Suprapubic skin (tissue), 4 donors: ENCODE results near the gene DDX41.

ENCODE experiments used
- POLR2A ChIP-seq, 2 donors: fragments of 450-650 bp; IDR thresholded peaks; one replicate each; pipeline ENCODE4 v1.6.1; 2017; ENCODE audit warnings: antibody characterized with exemption in 2 of 2, mild to moderate bottlenecking in 2 of 2, moderate library complexity in 2 of 2
- POLR2AphosphoS5 ChIP-seq, 3 donors: sonication (generic); formaldehyde crosslinking; IDR thresholded peaks; one replicate each; pipeline ENCODE4 v1.6.1; 2017; ENCODE audit warnings: antibody characterized with exemption in 3 of 3

DNA sequence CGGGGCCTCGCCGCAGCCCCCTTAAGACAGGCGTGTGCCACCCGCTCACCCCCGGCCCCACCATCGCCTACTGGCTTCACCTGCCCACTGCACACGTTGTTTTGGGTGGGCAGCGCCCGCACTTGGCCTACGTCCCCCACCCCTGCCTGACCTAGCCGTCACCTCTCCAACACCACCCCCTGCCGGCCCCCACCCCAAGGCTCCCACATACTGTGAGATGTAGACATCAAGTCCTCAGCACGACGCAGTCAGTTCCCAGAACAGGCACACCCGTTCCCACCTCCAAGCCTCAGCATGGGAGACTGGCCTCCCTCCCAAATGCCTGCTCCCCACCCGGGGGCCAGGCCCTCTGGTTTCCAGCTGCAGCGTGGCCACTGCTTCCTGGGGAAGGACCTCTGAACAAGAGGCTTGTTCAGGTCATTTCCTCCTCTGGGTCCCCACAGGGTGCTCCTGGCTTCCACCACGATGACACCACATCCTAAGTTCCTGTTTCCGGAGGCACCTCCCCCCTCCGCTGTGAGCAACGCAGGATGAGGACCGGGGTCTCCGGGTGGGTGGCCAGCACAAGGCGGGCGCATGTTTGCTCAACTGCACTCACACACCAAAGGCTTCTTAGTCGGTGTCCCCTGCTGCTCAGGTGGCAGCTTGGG, 54.6 kb downstream of the DDX41 start:
- TF ChIP-seq POLR2A (IDR thresholded peaks at IDR 0.05) (no peak), POLR2AphosphoS5 (IDR thresholded peaks at IDR 0.05) (no peak)
